ENCODE data around the gene SPINT1. TPM values are rescaled to one million over a fixed set of nuclear protein-coding genes. Genes with fewer than 3 reads are reported as not detected.

The SPINT1 gene
- total and polyA plus RNA-seq, 9 donors = 0.76 to 131 (median 5.2) TPM

DNA sequence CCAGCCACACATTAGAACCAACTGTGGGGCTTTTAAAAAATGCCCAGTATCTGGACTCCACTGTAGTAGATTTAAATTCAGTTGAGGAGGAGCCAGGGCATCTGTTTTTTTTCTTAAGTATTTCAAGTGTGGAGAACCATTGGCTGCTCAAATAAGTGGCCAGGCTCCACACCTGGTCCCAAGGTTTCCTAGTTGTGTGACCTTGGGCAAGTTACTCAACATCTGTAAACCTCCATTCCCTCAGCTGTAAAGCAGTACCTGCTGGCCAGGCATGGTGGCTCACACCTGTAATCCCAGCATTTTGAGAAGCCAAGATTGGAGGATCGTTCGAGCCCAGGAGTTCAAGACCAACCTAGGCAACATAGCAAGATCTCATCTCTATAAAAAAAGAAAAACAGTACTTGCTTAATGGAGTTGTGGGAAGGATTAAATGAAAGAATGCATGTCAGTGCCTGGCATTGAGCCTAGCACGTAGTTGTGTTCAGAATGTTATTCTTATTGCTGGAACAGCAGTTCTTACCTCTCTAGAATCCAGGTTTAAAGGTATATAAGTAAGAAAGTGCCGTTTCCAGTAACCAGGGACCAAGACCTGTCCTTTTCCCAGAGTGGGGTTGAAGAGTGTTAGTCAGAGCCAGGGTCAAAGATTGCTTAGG is 17.3 kb upstream of the SPINT1 start:
- intact Hi-C loops (cut with DNase I) = loop anchor here in 1 of 4 donors (5.0 kb wide), 1 partner anchor 944 kb away; no protein-coding TSS in a partner anchor
- TF ChIP-seq, protein P1, sequence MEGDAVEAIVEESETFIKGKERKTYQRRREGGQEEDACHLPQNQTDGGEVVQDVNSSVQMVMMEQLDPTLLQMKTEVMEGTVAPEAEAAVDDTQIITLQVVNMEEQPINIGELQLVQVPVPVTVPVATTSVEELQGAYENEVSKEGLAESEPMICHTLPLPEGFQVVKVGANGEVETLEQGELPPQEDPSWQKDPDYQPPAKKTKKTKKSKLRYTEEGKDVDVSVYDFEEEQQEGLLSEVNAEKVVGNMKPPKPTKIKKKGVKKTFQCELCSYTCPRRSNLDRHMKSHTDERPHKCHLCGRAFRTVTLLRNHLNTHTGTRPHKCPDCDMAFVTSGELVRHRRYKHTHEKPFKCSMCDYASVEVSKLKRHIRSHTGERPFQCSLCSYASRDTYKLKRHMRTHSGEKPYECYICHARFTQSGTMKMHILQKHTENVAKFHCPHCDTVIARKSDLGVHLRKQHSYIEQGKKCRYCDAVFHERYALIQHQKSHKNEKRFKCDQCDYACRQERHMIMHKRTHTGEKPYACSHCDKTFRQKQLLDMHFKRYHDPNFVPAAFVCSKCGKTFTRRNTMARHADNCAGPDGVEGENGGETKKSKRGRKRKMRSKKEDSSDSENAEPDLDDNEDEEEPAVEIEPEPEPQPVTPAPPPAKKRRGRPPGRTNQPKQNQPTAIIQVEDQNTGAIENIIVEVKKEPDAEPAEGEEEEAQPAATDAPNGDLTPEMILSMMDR (IDR thresholded peaks at IDR 0.05) = no peak
- TF ChIP-seq EP300 (IDR thresholded peaks at IDR 0.05) = no peak
- TF ChIP-seq POLR2A (IDR thresholded peaks at IDR 0.05) = no peak
- DNase-seq = no peak
- WGBS, 3 donors = 69 to 72% (median 71%) methylated on average over 4 of the region's 4 CpGs
- Histone ChIP-seq H3K36me3 (no peaks in the 10 kb centered on the region), H3K9me3 (no peaks in the 10 kb centered on the region), H3K4me3 (no peak overlapping the region), H3K27ac (no peak overlapping the region), H3K27me3 (no peaks in the 10 kb centered on the region), H3K4me1 (ENCODE audit: insufficient read depth) (no peaks in the 10 kb centered on the region)

GRCh38 chr15:40828447-40829036 is 15.3 kb upstream of the SPINT1 start, which contains the start of gene PPP1R14D:
Gene PPP1R14D (minus strand): TSS chr15:40828708. CDS start chr15:40828641, 67 bp downstream.
- Histone ChIP-seq H3K4me3 (no peak within 1 kb of the TSS), H3K27me3 (no peaks in the 10 kb centered on the region), H3K36me3 (no peaks in the 10 kb centered on the region), H3K4me1 (ENCODE audit: insufficient read depth) (no peaks in the 10 kb centered on the region), H3K9me3 (no peaks in the 10 kb centered on the region), H3K27ac (no peak within 1 kb of the TSS)
- intact Hi-C loops (cut with DNase I) = loop anchor here in 1 of 4 donors (5.0 kb wide), 1 partner anchor 946 kb away; no protein-coding TSS in a partner anchor
- WGBS, 3 donors = 85 to 90% (median 89%) methylated on average over 6 of the region's 6 CpGs
- TF ChIP-seq, protein P1 (IDR thresholded peaks at IDR 0.05) = no peak
- TF ChIP-seq POLR2A (IDR thresholded peaks at IDR 0.05) (no peak), EP300 (IDR thresholded peaks at IDR 0.05) (no peak)
- DNase-seq = no peak

- H3K27me3 ChIP-seq = no peaks in the 10 kb centered on the region
- H3K9me3 ChIP-seq = no peaks in the 10 kb centered on the region
- H3K36me3 ChIP-seq = no peaks in the 10 kb centered on the region
- no peaks in the 10 kb centered on the region for H3K4me1 ChIP-seq (ENCODE audit: insufficient read depth)
- 74 to 75% (median 75%) methylated on average over 7 of the region's 7 CpGs for WGBS, 3 donors
- intact Hi-C loops (cut with DNase I) = loop anchor here in 1 of 4 donors (5.0 kb wide), 1 partner anchor 947 kb away; no protein-coding TSS in a partner anchor
- no peak overlapping the region for H3K27ac ChIP-seq
- no peak for DNase-seq
- TF ChIP-seq EP300 (IDR thresholded peaks at IDR 0.05) (no peak), POLR2A (IDR thresholded peaks at IDR 0.05) (no peak)
- TF ChIP-seq, protein P1 (IDR thresholded peaks at IDR 0.05) = no peak
- no peak overlapping the region for H3K4me3 ChIP-seq
Measured at GRCh38 chr15:40829115-40829514, 14.7 kb upstream of the SPINT1 start.

DNA sequence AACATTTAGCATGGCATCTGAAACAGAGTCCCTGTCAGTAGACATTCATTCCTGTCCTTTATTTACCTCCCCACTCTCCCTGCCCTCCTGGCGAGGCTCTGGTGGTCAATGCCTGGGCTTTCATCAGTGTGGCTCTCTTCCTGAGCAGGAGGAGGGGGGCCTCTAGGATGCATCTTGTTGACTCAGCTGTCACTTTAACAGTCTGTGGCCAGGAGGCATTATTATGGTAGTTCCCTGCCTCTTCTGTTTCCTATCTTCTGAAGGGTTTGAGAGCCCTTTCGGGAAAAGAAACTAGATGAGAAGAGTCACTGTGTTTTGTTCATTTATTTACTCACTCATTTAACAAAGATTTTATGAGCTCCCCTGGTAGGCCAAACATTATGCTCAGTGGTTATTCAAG is 13.0 kb upstream of the SPINT1 start:
- 69 to 82% (median 79%) methylated on average over 2 of the region's 2 CpGs for WGBS, 3 donors
- H3K9me3 ChIP-seq = no peaks in the 10 kb centered on the region
- no peak overlapping the region for H3K4me3 ChIP-seq
- H3K4me1 ChIP-seq (ENCODE audit: insufficient read depth) = no peaks in the 10 kb centered on the region
- no peak for DNase-seq
- H3K36me3 ChIP-seq = no peaks in the 10 kb centered on the region
- H3K27ac ChIP-seq = no peak overlapping the region
- intact Hi-C loops (cut with DNase I) = no loop called here
- TF ChIP-seq EP300 (IDR thresholded peaks at IDR 0.05) = no peak
- TF ChIP-seq, protein P1 (IDR thresholded peaks at IDR 0.05) = no peak
- no peak for TF ChIP-seq POLR2A (IDR thresholded peaks at IDR 0.05)
- no peaks in the 10 kb centered on the region for H3K27me3 ChIP-seq
